Measurements from ENCODE around the gene AHCYL1.

- TF ChIP-seq ZNF274 (IDR thresholded peaks at IDR 0.05; ENCODE audit: low read depth, low read length) (no peak), SUZ12 (IDR thresholded peaks at IDR 0.05; ENCODE audit: extremely low read depth, insufficient read depth, insufficient read length) (no peak), YY1 (IDR thresholded peaks at IDR 0.05; ENCODE audit: insufficient read depth, insufficient read length) (no peak)
Observed at GRCh38 chr1:110021285-110021684, 36.7 kb downstream of the AHCYL1 start.
